ENCODE results near the gene SUPT6H.

SUPT6H gene

GRCh38 chr17:28710861-28711722 is 49.1 kb downstream of the SUPT6H start:
- peak; percentile 55 for DNase-seq (ENCODE audit: low read depth)
- peak overlapping the region; percentile 50 for H3K4me3 ChIP-seq (ENCODE audit: control insufficient read depth, low read depth, low read length)
- TF ChIP-seq CTCF (IDR thresholded peaks at IDR 0.05; ENCODE audit: control insufficient read depth, insufficient read depth, low read depth, low read length, missing control alignments), result no peak

- no peak for DNase-seq (ENCODE audit: low read depth)
- no peak for TF ChIP-seq CTCF (IDR thresholded peaks at IDR 0.05; ENCODE audit: control insufficient read depth, insufficient read depth, low read depth, low read length, missing control alignments)
- H3K4me3 ChIP-seq (ENCODE audit: control insufficient read depth, low read depth, low read length), result peak within 1 kb of the TSS; percentile 50
Observed at GRCh38 chr17:28711723-28712031, 49.7 kb downstream of the SUPT6H start, which contains the start of gene PROCA1. PROCA1 (minus strand) TSS chr17:28711888; CDS start chr17:28711660, 228 bp downstream.

- DNase-seq (ENCODE audit: low read depth), result no peak
Observed at GRCh38 chr17:28712032-28712704, 50.2 kb downstream of the SUPT6H start.

GRCh38 chr17:28712705-28713415 is 50.9 kb downstream of the SUPT6H start:
- DNase-seq (ENCODE audit: low read depth), result no peak
- no peak for TF ChIP-seq CTCF (IDR thresholded peaks at IDR 0.05; ENCODE audit: control insufficient read depth, insufficient read depth, low read depth, low read length, missing control alignments)
- H3K4me3 ChIP-seq (ENCODE audit: control insufficient read depth, low read depth, low read length), result no peak overlapping the region

More at GRCh38 chr17:28712032-28712704, 50.2 kb downstream of the SUPT6H start:
- peak overlapping the region; percentile 25; the same call in 1 of the 2 replicates for H3K4me3 ChIP-seq (ENCODE audit: control insufficient read depth, low read depth, low read length)
- TF ChIP-seq CTCF (IDR thresholded peaks at IDR 0.05; ENCODE audit: control insufficient read depth, insufficient read depth, low read depth, low read length, missing control alignments), result no peak

GRCh38 chr17:28714281-28714680 is 52.3 kb downstream of the SUPT6H start:
- TF ChIP-seq CTCF (IDR thresholded peaks at IDR 0.05; ENCODE audit: control insufficient read depth, insufficient read depth, low read depth, low read length, missing control alignments), result no peak
- no peak for DNase-seq (ENCODE audit: low read depth)
- H3K4me3 ChIP-seq (ENCODE audit: control insufficient read depth, low read depth, low read length), result no peak overlapping the region

DNA sequence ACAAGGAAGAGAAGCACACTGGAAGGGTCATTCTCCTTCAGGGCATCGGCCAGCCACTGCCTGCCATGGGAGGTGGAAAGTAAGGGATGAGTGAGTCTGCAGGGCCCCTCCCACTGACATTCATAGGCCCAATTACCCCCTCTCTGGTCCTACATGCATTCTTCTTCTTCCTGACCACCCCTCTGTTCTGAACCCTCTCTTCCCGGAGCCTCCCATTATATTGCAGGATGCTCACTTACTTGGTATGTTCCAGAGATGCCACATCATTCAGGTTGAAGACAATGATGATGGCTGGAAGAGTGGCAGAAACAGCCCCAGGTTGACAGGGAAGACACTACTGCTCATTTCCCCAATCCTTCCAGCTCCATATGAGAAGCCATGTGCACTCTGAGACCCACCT is 53.2 kb downstream of the SUPT6H start:
- no peak for DNase-seq (ENCODE audit: low read depth)
- TF ChIP-seq CTCF (IDR thresholded peaks at IDR 0.05; ENCODE audit: control insufficient read depth, insufficient read depth, low read depth, low read length, missing control alignments), result no peak
- no peak overlapping the region for H3K4me3 ChIP-seq (ENCODE audit: control insufficient read depth, low read depth, low read length)
